ENCODE results near the gene VPS26B.
"Not testable (repeated sequence)": the region's sequence is repeated elsewhere in the genome, so short reads cannot be mapped to it uniquely, and the experiment has no call there.

The VPS26B gene

DNA sequence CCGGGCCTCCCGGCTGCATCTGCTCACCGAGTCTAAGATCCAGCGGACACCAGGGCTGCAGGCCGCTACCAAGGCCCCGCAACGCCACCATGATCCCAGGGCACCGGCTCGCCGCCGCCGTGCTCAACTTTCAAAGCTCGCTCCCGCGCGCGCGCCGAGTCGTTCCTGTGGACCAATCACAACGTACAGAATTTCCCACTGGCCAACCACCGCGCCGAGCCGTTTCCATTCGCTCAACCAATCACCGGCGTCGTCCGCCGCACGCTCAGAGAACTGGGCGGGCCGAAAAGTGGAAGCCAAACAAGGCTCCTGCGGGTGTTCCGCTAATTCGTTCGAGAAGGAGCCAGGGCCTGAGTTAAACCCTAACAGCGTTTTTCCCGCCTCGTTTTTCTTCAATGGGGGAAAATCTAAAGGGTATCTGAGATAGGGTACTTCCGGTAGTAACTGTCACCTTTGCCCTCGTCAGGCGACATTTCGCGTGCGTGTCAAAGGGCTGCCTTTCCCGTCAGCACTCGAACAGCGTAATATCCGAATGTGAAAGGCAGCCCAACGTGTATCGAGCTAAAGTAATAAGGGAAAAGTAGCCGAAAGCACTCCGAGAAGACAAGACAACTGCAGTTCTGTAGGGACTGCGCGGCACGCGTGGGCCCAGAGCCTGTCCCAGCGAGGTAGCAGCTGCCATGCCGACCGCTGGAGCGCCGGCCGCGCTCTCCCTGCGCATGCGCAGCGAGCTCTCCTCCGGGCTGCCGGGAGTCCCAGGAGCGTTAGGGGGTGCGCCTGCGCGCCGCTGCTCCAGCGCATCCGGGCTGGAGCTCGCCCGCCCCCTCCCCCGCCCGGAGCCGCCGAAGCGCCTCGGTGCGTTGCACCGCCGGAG lies at the start of gene VPS26B, which contains the start of gene NCAPD3:
TSS of gene VPS26B (plus strand) at position 836 of the 874 bp plus-strand sequence. CDS start 452 bp downstream, outside the sequence.
TSS of gene NCAPD3 (minus strand) at position 132 of the 874 bp plus-strand sequence. CDS start at position 91, 41 bp downstream.
- peak; percentile 93 for DNase-seq

DNA sequence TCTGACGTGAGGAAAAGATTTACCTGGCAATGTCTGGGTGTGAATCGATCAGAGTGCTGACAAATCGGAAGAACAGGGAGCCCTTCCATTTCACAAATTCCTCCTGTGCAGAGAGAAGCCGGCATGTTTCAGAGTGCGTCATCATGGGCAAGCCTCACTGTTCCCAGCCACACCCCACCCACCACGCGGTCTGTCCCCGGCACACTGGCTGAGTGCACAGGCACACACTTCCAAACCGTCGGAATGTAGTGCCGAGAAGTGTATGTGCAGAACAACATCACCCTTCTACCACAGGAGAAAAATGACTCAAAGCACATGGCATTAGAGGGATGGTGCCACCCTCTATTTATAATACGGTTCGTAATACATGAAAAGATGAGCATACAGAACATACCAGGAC lies 48.2 kb upstream of the VPS26B start:
- DNase-seq: no peak

DNA sequence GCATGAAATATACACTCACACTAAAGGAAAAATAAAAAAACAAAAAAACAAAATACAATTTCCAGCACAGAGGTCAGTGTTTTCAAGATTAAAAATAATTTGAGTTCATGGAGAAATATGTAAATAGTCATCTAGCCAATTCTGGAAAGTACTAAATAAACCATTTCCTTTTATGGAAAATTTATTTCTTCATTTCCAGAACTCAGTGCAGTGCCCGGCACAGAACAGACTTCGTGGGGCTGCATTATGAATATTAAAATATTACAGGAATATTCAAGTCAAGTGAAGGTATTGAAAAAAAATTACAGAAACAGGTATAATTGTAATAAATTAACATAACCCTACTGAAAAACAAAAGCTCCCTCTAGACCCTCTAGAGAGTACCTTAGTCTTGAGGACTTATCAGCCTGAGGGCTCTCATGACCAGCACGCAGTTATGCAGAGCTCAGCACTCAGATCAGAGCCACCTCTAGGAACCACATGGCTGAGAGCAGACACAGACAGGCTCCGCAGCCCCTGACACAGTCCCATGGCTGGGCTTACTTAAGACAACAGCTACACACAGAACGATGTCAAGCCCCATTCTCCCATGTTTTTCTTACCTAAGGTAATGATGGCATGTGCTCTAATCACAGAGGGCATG lies 46.3 kb upstream of the VPS26B start:
- DNase-seq: no peak

DNA sequence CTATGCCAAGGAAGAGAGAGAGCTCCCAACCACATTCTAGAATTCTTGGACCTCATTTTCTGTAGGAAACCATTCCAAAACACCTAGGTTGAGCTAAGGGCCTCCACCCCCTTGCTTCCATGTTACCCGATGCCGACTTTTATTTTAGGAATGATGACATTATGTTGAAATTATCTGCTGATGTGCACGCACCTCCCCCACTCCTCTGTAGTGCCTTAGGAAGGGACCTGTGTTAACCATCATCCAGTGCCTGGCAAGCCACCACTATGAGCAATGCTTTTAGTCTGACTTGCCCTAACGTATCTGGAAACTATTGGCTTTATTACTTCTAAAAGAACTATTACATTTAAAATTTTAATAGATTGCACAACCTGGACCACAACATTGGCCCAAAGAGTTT lies 42.8 kb upstream of the VPS26B start:
- DNase-seq: no peak

DNA sequence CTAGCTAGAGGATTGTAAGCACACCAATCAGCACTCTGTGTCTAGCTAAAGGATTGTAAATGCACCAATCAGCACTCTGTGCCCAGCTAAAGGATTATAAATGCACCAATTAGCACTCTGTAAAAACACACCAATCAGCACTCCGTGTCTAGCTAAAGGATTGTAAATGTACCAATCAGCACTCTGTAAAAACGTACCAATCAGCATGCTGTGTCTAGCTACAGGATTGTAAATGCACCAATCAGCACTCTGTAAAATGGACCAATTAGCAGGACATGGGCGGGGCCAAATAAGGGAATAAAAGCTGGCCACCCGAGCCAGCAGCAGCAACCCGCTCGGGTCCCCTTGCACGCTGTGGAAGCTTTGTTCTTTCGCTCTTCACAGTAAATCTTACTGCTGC lies 36.4 kb upstream of the VPS26B start:
- DNase-seq: not testable (repeated sequence)

DNA sequence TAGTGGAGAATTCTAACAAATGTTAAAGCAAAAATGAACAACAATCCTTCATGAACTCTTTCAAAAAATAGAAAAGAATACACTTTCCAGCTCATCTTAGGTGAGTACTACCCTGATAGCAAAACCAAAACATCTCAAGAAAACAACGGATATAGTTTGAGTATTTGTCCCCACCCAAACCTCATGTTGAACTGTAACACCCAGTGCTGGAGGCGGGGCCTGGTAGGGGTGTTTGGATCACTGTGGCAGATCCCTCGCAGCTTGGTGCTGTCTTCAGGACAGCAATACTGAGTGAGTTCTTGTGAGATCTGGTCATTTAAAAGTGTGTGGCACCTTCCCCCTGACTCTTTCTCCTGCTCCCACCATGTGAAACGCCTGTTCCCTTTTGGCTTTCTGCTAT lies 27.7 kb upstream of the VPS26B start:
- no peak for DNase-seq

DNA sequence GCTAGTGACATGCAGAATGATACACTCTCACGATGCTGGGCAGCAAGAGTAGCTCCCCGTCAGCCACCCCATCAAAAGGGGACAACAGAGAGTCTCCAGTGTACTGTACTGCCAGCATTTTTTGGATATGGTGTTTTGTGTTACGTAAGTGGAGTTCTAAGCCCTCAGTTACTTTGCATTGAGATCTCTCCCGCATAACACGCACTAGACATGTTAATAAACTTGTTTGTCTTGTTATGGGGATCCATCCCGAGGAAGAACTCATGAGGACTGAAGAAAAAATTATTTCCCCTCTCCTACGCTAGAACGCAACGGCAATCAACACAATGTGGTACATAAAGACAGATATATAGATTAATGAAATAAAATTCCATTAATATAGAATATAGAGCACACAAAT lies 24.9 kb upstream of the VPS26B start:
- no peak for DNase-seq

DNA sequence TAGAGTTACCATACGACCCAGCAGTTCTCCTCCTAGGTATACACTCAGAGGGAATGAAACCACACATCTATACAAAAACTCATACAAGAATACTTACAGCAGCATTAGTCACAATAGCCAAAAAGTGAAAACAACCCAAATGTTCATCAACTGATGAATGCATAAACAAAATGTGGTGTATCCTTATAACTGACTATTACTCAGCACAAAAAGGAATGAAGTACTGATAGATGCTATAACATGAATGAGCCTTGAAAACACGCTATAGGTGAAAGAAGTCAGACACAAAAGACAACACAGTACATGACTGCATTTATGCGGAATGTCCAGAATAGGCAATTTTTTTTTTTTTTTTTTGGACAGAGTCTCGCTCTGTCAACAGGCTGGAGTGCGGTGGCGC lies 23.8 kb upstream of the VPS26B start:
- DNase-seq: no peak

DNA sequence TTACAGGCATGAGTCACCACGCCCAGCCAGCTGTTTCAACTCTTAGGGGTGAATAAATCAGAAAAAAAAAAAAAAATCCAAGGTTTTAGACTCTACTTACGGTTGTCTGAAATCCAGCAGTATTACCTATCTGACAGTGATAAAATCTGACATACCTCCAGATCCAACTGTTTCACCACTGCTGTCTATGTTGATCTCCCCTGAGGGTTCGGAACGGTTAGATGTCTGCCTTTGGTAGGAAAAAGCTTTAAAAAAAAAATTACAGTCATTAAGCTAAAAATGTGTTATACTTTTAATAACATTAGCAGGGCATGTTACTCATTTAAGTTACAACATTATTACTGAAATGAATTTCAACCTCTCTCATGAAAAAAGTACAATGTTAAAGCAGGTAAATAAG lies 21.8 kb upstream of the VPS26B start:
- no peak for DNase-seq

DNA sequence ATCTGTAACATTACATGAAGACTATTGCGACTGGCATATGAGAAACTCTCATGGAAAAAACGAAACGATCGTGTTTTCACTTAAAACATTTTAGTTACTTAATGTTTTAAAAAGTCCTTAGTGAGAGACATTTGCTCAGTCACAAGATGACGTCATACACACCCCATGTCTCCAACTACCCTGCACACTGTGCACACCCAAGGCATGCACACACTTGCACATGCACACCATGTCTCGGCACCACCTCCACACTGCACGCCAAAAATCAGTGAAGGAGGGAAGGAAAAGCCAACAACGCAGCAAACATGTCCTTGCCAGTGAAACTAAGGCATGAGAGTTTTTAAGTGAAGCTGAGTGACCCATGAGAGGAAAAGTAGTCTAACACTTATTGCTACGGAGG lies 18.7 kb upstream of the VPS26B start:
- DNase-seq: no peak

DNA sequence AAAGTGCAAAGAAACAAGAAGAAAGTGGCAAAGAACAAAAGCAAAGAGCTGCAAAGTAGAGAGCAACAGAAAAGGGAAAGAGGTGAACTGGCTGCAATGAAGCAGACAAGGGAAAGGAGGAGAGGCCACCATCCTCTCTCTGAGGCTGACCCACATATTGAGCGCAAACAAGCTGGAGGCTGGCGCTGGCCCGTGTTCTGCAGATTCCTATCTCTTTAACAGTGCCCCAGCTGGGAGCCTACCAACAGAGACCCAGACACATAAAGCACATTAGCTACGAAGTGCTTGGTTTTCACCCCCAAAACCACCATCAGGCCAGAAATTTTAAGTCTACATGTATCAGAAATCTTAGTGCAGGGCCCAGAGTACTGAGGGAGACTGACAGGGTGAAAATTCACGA lies 18.3 kb upstream of the VPS26B start:
- DNase-seq: no peak

DNA sequence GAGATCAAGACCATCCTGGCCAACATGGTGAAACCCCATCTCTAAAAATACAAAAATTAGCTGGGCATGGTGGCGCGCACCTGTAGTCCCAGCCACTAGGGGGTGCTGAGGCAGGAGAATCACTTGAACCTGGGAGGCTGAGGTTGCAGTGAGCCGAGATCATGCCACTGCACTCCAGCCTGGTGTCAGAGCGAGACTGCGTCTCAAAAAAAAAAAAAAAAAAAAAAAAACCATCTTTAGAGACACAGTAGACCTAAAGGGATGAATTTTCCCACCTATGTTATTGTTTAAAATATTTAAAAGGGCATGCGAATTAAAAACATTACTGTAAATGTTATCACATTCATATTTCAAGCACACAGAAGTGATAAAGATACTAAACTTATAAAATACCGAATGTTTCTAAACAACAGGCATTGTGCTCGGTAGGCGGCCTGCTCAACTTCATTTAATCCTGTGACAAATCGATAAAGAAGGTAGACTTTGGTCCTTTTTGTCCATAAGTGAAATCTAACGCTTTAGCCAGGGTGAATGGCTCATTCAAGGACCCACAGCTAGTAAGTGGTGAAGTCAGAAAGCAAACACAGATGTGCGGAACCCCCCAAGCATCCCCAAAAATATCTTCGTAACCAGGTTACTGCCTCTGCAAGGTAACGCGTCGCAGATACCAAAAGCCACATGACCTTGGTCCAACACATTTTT lies 16.8 kb upstream of the VPS26B start:
- DNase-seq: no peak

DNA sequence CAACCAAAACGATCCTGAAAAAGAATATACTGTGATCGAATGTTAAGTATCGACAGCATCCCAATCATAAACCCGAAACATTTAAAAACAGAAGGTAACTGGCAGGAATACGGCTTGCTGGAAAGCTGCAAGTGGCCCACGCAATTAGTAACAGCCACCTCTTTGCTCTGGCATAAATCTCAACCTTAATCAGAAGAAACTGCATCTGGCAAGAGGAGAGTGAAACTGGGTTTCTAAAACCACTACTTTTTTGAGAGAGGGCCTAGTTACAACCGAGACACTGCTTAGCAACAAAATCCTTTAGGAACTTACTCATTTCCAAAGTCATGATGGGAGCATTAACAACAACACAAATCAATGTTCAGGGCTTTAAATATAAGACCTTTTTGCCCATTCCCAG lies 8.6 kb upstream of the VPS26B start:
- no peak for DNase-seq

DNA sequence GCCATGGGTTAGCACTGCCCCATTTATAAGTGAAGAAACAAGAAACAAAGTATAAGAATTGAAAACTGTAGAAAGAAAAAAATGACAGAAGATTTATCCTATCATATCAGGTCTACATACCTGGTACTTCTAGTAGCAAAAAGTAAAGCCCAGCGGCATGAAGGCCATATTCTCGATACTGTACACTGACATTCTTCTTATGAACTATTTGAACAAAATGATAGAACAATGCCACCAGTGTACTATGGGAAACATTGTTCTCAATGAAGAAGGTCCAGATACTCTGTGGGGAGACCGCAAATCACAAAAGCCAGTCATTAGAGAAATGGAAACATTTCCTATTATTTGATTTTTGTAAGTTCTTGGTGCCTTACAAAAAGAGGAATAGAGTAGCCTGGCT lies 7.7 kb upstream of the VPS26B start:
- DNase-seq: no peak

DNA sequence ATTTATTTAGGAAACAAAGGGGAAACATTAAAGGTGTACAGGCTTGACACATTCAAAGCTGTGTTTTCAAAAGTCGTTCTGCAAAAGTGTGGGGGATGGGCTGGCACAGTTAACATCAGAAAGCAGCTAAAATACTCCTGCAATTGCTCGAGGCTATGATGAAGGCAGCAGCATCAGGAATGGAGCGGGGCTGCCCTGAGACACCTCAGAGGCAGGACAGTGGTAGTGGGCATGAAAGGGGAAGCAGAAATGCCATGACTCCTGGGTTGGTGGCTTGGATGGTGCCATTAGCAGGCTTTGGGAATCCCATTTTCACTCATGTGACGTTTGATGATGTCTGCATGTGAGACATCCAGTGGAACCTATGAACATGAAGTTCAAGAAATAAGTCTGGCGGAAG lies 1.4 kb upstream of the VPS26B start:
- DNase-seq: no peak

DNA sequence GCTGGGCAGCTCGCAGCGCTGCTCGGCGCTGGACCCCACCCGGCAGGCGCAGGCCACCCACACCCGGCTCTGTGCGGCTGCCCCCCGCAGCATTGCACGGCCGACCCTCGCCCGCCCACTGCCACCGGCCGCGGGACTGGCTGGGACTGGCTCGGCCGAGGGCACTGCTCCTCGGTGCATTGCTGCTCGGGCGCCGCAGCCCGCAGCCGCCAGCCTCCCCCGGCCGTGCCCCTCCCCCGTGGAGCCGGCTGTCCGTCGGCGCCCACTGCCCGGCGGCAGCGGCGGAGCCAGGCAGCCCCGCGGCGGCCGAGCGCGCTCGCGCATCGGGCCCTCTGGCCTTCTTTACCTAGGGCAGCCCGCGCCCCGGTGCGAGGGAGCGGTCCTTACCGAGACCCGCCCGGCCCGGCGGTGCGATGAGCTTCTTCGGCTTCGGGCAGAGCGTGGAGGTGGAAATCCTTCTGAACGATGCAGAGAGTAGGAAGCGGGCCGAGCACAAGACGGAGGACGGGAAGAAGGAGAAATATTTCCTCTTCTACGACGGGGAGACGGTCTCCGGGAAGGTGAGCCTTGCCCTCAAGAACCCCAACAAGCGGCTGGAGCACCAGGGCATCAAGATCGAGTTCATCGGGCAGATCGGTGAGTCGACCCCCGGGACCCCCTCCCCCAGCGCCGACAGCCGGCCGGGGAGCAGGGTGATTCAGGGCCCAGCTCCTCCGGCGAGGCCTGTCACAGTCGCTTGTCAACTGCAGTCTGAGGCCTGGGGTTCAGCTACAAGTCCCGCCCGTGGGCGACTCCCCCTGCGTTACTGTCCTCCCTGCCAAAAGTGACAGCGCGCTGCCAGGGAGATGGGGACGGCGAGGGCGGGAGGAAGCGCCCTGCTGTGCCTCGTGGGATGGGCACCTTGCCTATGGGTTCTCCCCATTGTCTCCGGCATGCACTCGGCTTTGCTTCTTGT lies 516 bp downstream of the VPS26B start:
- DNase-seq: peak; percentile 10

DNA sequence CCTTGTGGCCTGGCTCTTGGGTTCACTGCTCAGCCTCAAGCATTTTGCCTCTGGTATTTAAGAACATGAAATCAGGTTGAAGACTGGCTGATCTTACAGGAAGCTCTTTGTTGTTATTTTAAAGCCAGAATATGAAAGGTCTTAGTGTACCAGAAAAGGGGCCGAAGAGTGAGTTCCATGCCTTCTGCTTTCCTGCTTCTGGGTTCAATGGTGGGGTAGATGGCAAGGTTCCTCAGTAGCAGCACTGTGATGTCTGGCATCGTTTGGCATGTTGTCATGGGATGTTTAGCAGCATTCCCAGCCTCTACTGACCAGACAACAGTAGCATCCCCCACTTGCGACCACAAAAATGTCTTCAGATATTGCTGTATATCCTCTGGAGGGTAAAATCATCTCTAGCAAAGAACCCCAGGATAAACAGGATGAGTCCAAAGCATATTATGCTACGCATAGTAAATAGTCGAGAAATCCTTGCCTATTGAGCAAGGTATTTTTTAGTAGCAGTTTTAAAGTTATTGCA lies 2.4 kb downstream of the VPS26B start:
- DNase-seq: no peak

DNA sequence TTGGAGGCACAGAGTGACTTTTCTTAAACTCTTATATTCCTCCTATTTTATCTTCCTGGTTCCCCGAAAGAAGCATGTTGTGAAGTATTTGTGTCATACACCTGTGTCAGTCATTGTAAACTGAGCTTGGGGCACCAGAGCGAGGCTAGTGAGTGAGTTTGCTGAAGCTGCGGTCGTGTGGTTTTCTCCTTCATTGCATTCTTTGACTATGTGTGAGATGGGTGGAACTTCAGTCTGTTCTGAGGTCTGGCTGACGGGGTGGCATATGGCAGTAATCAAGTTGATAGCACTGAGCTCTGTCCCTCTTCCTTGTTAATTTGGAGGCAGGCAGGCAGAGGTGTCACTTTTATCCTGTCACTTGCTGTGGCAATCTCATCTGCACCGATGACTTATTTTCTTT lies 4.2 kb downstream of the VPS26B start:
- no peak for DNase-seq

DNA sequence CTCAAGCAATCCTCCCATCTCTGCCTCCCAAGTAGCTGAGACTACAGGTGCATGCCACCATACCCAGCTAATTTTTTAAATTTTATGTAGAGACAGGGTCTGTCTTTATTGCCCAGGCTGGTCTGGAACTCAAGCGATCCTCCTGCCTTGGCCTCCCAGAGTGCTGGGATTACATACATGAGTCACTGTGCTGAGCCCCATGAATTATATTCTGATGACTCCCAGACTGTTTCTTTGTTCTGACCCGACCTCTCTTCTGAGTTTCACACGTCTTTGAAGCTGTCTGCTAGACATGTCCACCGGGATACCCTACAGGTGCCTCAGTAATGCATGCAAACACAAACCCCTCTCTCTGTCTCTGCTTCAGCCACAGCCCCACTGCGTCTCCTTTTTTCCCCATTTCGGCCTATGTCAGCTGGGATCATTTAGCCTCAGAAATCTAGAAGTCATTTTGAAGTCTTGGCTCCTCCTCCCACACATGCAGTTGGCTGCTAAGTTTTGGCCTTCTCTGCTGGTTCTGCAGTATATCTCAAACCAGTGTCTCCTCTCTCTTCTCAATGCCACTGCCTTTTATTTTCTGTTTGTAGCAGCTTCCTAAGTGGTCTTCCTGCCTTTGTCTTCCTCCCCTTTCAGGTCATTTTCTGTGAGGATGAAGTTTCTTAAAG lies 4.8 kb downstream of the VPS26B start:
- no peak for DNase-seq

DNA sequence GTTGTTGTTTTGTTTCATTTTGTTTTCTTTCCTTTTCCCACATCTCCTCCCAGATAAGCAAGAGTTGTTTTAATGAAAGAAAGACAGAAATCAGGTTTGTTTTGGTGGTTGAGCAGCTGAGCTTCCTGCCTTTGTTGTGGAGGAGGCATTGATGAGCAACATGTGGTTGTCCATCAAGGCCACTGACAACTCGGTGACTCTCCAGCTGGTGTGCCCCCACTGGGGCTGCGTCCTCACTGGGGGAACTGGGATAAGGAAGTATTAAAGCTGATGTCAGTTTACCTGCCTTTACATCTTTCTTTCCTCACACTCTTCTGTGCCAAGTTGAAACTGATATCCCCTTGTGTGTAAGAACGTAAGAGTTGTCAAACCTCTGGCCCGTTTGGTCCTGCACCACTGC lies 5.9 kb downstream of the VPS26B start:
- DNase-seq: no peak

DNA sequence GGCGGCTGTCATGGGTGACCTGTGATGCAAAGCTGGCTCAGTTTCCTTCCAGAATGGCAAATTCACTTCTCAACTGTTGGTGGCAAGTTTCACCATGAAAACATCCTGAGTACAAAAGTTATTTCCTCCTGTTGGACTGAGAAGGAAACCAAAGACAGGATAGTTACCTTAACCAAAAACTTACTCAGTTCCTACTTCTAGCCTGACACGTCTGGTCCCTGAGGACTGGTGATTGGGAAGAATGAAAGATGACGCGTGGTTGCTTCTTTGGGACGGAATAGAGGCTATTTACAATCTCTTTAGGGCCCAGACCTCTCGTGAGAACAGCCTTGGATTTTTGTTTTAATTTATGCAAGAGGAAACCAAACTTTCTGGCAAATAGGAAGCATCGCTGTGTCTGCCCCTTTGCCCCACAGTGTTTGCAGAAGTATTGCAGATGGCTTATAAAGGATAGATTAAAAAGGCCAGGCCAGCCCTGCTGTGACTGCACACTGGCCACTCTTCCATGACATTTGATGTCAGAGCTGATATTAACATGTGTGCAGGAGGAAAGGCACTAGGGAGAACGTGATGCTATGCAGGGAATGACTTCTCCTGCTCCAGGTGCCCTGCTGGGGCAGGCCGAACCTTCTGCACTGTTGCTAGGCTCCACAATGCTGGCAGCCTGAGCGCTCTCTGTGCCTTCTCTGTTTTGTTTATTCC lies 7.6 kb downstream of the VPS26B start:
- no peak for DNase-seq
